Neuronal stem cell (in vitro differentiated cells): ENCODE results near the gene HOMEZ.

Experiments used
- DNase-seq: peaks from one replicate; pipeline ENCODE4 v3.0.0-alpha.2; 2013; ENCODE audit warnings: low spot score
- H2AFZ ChIP-seq: one replicate; pipeline ENCODE4 v1.6.1; 2013; ENCODE audit warnings: mild to moderate bottlenecking, low read length, inconsistent platforms
- H2AK5ac ChIP-seq: 2 replicates; pipeline ENCODE4 v1.6.1; 2013; ENCODE audit warnings: low read depth, mild to moderate bottlenecking, inconsistent platforms, low read length, moderate library complexity, mixed read lengths
- H2BK120ac ChIP-seq: 2 replicates; pipeline ENCODE4 v1.6.1; 2013; ENCODE audit warnings: low read depth, mild to moderate bottlenecking, inconsistent platforms, low read length, moderate library complexity, mixed read lengths
- H2BK12ac ChIP-seq: one replicate; pipeline ENCODE4 v1.6.1; 2013; ENCODE audit warnings: low read length, inconsistent platforms
- H2BK15ac ChIP-seq: 2 replicates; pipeline ENCODE4 v1.6.1; 2013; ENCODE audit warnings: mild to moderate bottlenecking, low read length, inconsistent platforms, mixed read lengths
- H2BK5ac ChIP-seq: one replicate; pipeline ENCODE4 v1.6.1; 2013; ENCODE audit warnings: inconsistent platforms, mild to moderate bottlenecking, low read length, moderate library complexity
- H3K14ac ChIP-seq: one replicate; pipeline ENCODE4 v1.6.1; 2013; ENCODE audit warnings: low read length, inconsistent platforms
- H3K18ac ChIP-seq: 2 replicates; pipeline ENCODE4 v1.6.1; 2013; ENCODE audit warnings: low read length, inconsistent platforms
- H3K23ac ChIP-seq: 2 replicates; pipeline ENCODE4 v1.6.1; 2013; ENCODE audit warnings: low read depth, mild to moderate bottlenecking, mixed read lengths, low read length, inconsistent platforms; ENCODE audit not compliant: poor library complexity
- H3K27ac ChIP-seq: replicated peaks from 3 replicates; pipeline ENCODE4 v1.5.1; 2013; ENCODE audit warnings: low read length, inconsistent platforms
- H3K27me3 ChIP-seq, 3 experiments: 2 replicates each; pipeline ENCODE4 v1.6.1; 2013; ENCODE audit warnings: low read length in 3 of 3, mild to moderate bottlenecking in 2 of 3, inconsistent platforms in 1 of 3, low read depth in 1 of 3, mixed read lengths in 1 of 3, moderate library complexity in 1 of 3; ENCODE audit not compliant: control insufficient read depth in 3 of 3, insufficient read depth in 3 of 3
- H3K36me3 ChIP-seq, 2 donors: replicated peaks in 1 of 2; 2 replicates each; pipeline ENCODE4 v1.6.1; 2013; ENCODE audit warnings: low read length in 2 of 2; ENCODE audit not compliant: control insufficient read depth in 2 of 2, insufficient read depth in 2 of 2
- H3K4ac ChIP-seq: 2 replicates; pipeline ENCODE4 v1.6.1; 2013; ENCODE audit warnings: inconsistent platforms, mild to moderate bottlenecking, low read length, moderate library complexity
- H3K4me1 ChIP-seq, 2 donors: 1 replicate in 1 of 2; 2 replicates in 1 of 2; pipeline ENCODE4 v1.6.1; 2013; ENCODE audit warnings: low read length in 2 of 2, low read depth in 1 of 2; ENCODE audit not compliant: control insufficient read depth in 2 of 2, insufficient read depth in 1 of 2
- H3K4me2 ChIP-seq: one replicate; pipeline ENCODE4 v1.6.1; 2013; ENCODE audit warnings: mild to moderate bottlenecking, low read length, inconsistent platforms; ENCODE audit not compliant: insufficient read depth, poor library complexity, severe bottlenecking
- H3K4me3 ChIP-seq, 2 donors: 2 replicates each; pipeline ENCODE4 v1.5.1; 2013; ENCODE audit warnings: low read length in 2 of 2, mild to moderate bottlenecking in 2 of 2, inconsistent platforms in 1 of 2, moderate library complexity in 1 of 2
- H3K79me1 ChIP-seq: one replicate; pipeline ENCODE4 v1.6.1; 2013; ENCODE audit warnings: low read depth, mild to moderate bottlenecking, inconsistent platforms, low read length, moderate library complexity
- H3K9ac ChIP-seq: one replicate; pipeline ENCODE4 v1.6.1; 2013; ENCODE audit warnings: mild to moderate bottlenecking, low read depth, low read length, inconsistent platforms; ENCODE audit not compliant: poor library complexity
- H3K9me3 ChIP-seq, 2 donors: replicated peaks in 1 of 2; 2 replicates each; pipeline versions ENCODE3 to v1.6.1; 2013; ENCODE audit warnings: low read length in 2 of 2, mild to moderate bottlenecking in 2 of 2, inconsistent platforms in 1 of 2, low read depth in 1 of 2, mixed read lengths in 1 of 2, moderate library complexity in 1 of 2; ENCODE audit not compliant: control insufficient read depth in 2 of 2, insufficient read depth in 1 of 2
- H4K8ac ChIP-seq: one replicate; pipeline ENCODE4 v1.6.1; 2013; ENCODE audit warnings: low read depth, mild to moderate bottlenecking, inconsistent platforms, low read length, moderate library complexity
- H4K91ac ChIP-seq: one replicate; pipeline ENCODE4 v1.6.1; 2013; ENCODE audit warnings: low read length, low read depth, mild to moderate bottlenecking, inconsistent platforms; ENCODE audit not compliant: poor library complexity
- WGBS, 2 donors: extraction: QIAGEN DNeasy Blood & Tissue Kit; methylation state at CpG; one replicate each; pipeline ENCODE4 v1.1.7; 2013; ENCODE audit warnings: missing lambda C conversion rate in 2 of 2, mixed read lengths in 1 of 2; ENCODE audit not compliant: insufficient read length in 2 of 2, insufficient replicate concordance in 1 of 2; ENCODE audit errors: extremely low coverage in 2 of 2; 5-methylcytosine and 5-hydroxymethylcytosine counted together

Gene HOMEZ

GRCh38 chr14:23323838-23324454, 38.0 kb upstream of the HOMEZ start:
- Histone ChIP-seq H3K9me3 (no peaks in the 10 kb centered on the region), H2BK120ac (no peak overlapping the region), H2BK12ac (no peak overlapping the region), H3K18ac (no peak overlapping the region), H2BK15ac (no peak overlapping the region), H2AK5ac (no peak overlapping the region), H3K9ac (no peak overlapping the region), H3K23ac (no peak overlapping the region), H3K4me2 (no peak overlapping the region), H4K8ac (no peak overlapping the region), H3K36me3 (peaks cover 25 to 53% of the 10 kb centered on the region in 2 donors), H3K4ac (no peak overlapping the region), H3K27ac (no peak overlapping the region), H3K4me3 (no peak overlapping the region), H3K4me1 (peaks cover 11 to 14% of the 10 kb centered on the region in 2 donors), H3K79me1 (peaks cover 7% of the 10 kb centered on the region), H3K27me3 (no peaks in the 10 kb centered on the region), H4K91ac (no peak overlapping the region), H3K14ac (no peak overlapping the region), H2BK5ac (no peak overlapping the region), H2AFZ (no peak overlapping the region)
- WGBS, 2 donors, result no CpG with 5 or more reads among the region's 18 CpGs
- DNase-seq, result no peak

- H3K36me3 ChIP-seq, result peaks cover 25 to 56% of the 10 kb centered on the region in 2 donors
- peaks cover 7% of the 10 kb centered on the region for H3K79me1 ChIP-seq
- no peak overlapping the region for H3K18ac ChIP-seq
- H3K27me3 ChIP-seq, result no peaks in the 10 kb centered on the region
- H2AK5ac ChIP-seq, result no peak overlapping the region
- peak overlapping the region; percentile 84 to 88 for H3K4me3 ChIP-seq
- no peak overlapping the region for H4K91ac ChIP-seq
- peak overlapping the region; percentile 61 for H3K4me2 ChIP-seq
- H3K27ac ChIP-seq, result peak overlapping the region; percentile 86
- no peaks in the 10 kb centered on the region for H3K9me3 ChIP-seq
- H2BK5ac ChIP-seq, result no peak overlapping the region
- no peak overlapping the region for H2BK12ac ChIP-seq
- no peak overlapping the region for H2BK120ac ChIP-seq
- no peak overlapping the region for H3K9ac ChIP-seq
- no peak overlapping the region for H2BK15ac ChIP-seq
- DNase-seq, result no peak
- no peak overlapping the region for H3K23ac ChIP-seq
- H4K8ac ChIP-seq, result no peak overlapping the region
- H3K4me1 ChIP-seq, result peaks cover 11 to 14% of the 10 kb centered on the region in 2 donors
- no peak overlapping the region for H3K14ac ChIP-seq
- H2AFZ ChIP-seq, result no peak overlapping the region
- H3K4ac ChIP-seq, result no peak overlapping the region
- no CpG with 5 or more reads among the region's 10 CpGs for WGBS, 2 donors
Observed at GRCh38 chr14:23322568-23323517, 36.9 kb upstream of the HOMEZ start.

GRCh38 chr14:23321572-23322547, 35.9 kb upstream of the HOMEZ start:
- no peak overlapping the region for H2BK12ac ChIP-seq
- H2AK5ac ChIP-seq, result peak overlapping the region; percentile 97
- peak overlapping the region; percentile 86 for H3K27ac ChIP-seq
- peaks cover 11 to 14% of the 10 kb centered on the region in 2 donors for H3K4me1 ChIP-seq
- no peak overlapping the region for H4K8ac ChIP-seq
- H3K23ac ChIP-seq, result no peak overlapping the region
- peak overlapping the region; percentile 97 for H3K18ac ChIP-seq
- H4K91ac ChIP-seq, result no peak overlapping the region
- H3K27me3 ChIP-seq, result no peaks in the 10 kb centered on the region
- H3K9me3 ChIP-seq, result no peaks in the 10 kb centered on the region
- H2BK120ac ChIP-seq, result no peak overlapping the region
- peak overlapping the region; percentile 84 to 88 for H3K4me3 ChIP-seq
- H3K36me3 ChIP-seq, result peaks cover 25 to 56% of the 10 kb centered on the region in 2 donors
- H3K4me2 ChIP-seq, result peak overlapping the region; percentile 61
- DNase-seq, result peak; percentile 18
- H3K4ac ChIP-seq, result peak overlapping the region; percentile 72
- no peak overlapping the region for H2BK15ac ChIP-seq
- peaks cover 7% of the 10 kb centered on the region for H3K79me1 ChIP-seq
- peak overlapping the region; percentile 95 for H3K9ac ChIP-seq
- peak overlapping the region; percentile 79 for H2BK5ac ChIP-seq
- peak overlapping the region; percentile 48 for H2AFZ ChIP-seq
- no CpG with 5 or more reads among the region's 64 CpGs for whole genome bisulfite sequencing, 2 donors
- H3K14ac ChIP-seq, result peak overlapping the region; percentile 31
